CD1c-positive myeloid dendritic cell (primary cell): Measurements from ENCODE around the gene PCSK9.

Experiments used
- DNase-seq: peaks from one replicate; pipeline ENCODE4 v3.0.0-alpha.2; 2016; ENCODE audit errors: extremely low spot score

PCSK9 gene

GRCh38 chr1:55059302-55060132, 20.2 kb downstream of the PCSK9 start:
- no peak for DNase-seq

- DNase-seq, result no peak
Measured at GRCh38 chr1:55060133-55060999, 21.0 kb downstream of the PCSK9 start.

- DNase-seq, result no peak
Measured at GRCh38 chr1:55061000-55061705, 21.8 kb downstream of the PCSK9 start.

GRCh38 chr1:55061706-55062321, 22.5 kb downstream of the PCSK9 start:
- no peak for DNase-seq

GRCh38 chr1:55062801-55063576, 23.6 kb downstream of the PCSK9 start:
- DNase-seq, result no peak

- DNase-seq, result no peak
Measured at GRCh38 chr1:55063577-55063942, 24.2 kb downstream of the PCSK9 start.

- no peak for DNase-seq
Measured at GRCh38 chr1:55064071-55064581, 24.8 kb downstream of the PCSK9 start.

- no peak for DNase-seq
Measured at GRCh38 chr1:55064861-55065263, 25.5 kb downstream of the PCSK9 start.

- DNase-seq, result no peak
Measured at GRCh38 chr1:55065648-55066047, 26.3 kb downstream of the PCSK9 start.

- no peak for DNase-seq
Measured at GRCh38 chr1:55067022-55067778, 27.9 kb downstream of the PCSK9 start.

- no peak for DNase-seq
Measured at GRCh38 chr1:55067914-55068313, 28.6 kb downstream of the PCSK9 start.

- no peak for DNase-seq
Measured at GRCh38 chr1:55068638-55069037, 29.3 kb downstream of the PCSK9 start.

GRCh38 chr1:55069280-55069679, 29.9 kb downstream of the PCSK9 start:
- no peak for DNase-seq

- no peak for DNase-seq
Measured at GRCh38 chr1:55070293-55071164, 31.2 kb downstream of the PCSK9 start.

GRCh38 chr1:55071477-55071876, 32.1 kb downstream of the PCSK9 start:
- DNase-seq, result no peak

- DNase-seq, result no peak
Measured at GRCh38 chr1:55073187-55073916, 34.0 kb downstream of the PCSK9 start.

- no peak for DNase-seq
Measured at GRCh38 chr1:55074455-55074854, 35.1 kb downstream of the PCSK9 start.

- DNase-seq, result no peak
Measured at GRCh38 chr1:55076356-55076755, 37.0 kb downstream of the PCSK9 start.
